Astrocyte (in vitro differentiated cells and primary cell): ENCODE measurements around the gene MTMR4.

ENCODE experiments used
- EZH2 ChIP-seq: IDR thresholded peaks from 2 replicates; pipeline ENCODE4 v1.6.1; 2012; ENCODE audit warnings: mild to moderate bottlenecking, low read length, inconsistent platforms; ENCODE audit not compliant: insufficient read depth
- TF ChIP-seq, protein P1 (sequence below): IDR thresholded peaks from 2 replicates; pipeline ENCODE4 v1.5.1; 2011; ENCODE audit warnings: low read depth, mild to moderate bottlenecking, inconsistent platforms, low read length, moderate library complexity; ENCODE audit not compliant: insufficient read depth

DNA sequence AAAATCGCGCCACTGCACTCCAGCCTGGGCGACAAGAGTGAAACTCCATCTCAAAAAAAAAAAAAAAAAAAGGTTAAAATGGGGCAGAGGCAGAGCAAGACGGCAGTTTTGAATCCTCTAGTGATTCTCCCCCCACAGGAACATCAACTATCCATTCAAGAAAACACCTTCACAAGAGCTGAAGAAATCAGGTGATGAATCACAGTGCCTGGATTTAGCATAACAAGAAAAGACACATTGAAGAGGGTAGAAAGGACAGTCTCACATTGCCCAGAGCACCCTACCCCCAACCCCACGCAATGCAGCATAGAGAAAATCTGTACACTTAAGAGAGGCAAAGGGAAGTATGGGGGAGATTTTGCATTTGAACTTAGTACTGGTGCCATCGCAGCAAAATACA lies 68.4 kb downstream of the MTMR4 start:
- no peak for TF ChIP-seq EZH2
- TF ChIP-seq, protein P1, sequence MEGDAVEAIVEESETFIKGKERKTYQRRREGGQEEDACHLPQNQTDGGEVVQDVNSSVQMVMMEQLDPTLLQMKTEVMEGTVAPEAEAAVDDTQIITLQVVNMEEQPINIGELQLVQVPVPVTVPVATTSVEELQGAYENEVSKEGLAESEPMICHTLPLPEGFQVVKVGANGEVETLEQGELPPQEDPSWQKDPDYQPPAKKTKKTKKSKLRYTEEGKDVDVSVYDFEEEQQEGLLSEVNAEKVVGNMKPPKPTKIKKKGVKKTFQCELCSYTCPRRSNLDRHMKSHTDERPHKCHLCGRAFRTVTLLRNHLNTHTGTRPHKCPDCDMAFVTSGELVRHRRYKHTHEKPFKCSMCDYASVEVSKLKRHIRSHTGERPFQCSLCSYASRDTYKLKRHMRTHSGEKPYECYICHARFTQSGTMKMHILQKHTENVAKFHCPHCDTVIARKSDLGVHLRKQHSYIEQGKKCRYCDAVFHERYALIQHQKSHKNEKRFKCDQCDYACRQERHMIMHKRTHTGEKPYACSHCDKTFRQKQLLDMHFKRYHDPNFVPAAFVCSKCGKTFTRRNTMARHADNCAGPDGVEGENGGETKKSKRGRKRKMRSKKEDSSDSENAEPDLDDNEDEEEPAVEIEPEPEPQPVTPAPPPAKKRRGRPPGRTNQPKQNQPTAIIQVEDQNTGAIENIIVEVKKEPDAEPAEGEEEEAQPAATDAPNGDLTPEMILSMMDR, result no peak
